ENCODE data around the gene FGF19. TPM values are rescaled to one million over a fixed set of nuclear protein-coding genes. Genes with fewer than 3 reads are reported as not detected.

The FGF19 gene
- total and polyA plus RNA-seq, 2 donors (not counting 1 experiment from before 2014, with no cell fraction given): not detected

GRCh38 chr11:69654660-69655478, 49.0 kb downstream of the FGF19 start:
- no peak overlapping the region for H3K4me3 Mint-ChIP-seq
- POLR2A ChIA-PET: no interaction called here
- no peak overlapping the region for H2AFZ ChIP-seq (ENCODE audit: insufficient read depth, low read depth, low read length, poor library complexity, severe bottlenecking)
- no peak overlapping the region for H3K4me3 ChIP-seq (ENCODE audit: control extremely low read depth in 1 of 5, extremely low read depth in 1 of 5, insufficient read depth in 1 of 5, low read depth in 2 of 5, low read length in 4 of 5)
- DNase-seq (no peak), ATAC-seq (ENCODE audit: low read depth) (no peak)
- H3K9me3 ChIP-seq (ENCODE audit: control extremely low read depth in 1 of 3, control insufficient read depth in 2 of 3, insufficient read depth in 1 of 3, low read length in 2 of 3): no peaks in the 10 kb centered on the region
- no peaks in the 10 kb centered on the region for H3K79me2 ChIP-seq (ENCODE audit: control insufficient read depth, insufficient read depth, low read length)
- CTCF ChIA-PET: no interaction called here
- H3K27ac ChIP-seq (ENCODE audit: low read length in 2 of 2): no peak overlapping the region
- no peak overlapping the region for H3K4me2 ChIP-seq (replicated peaks; ENCODE audit: low read depth, low read length, poor library complexity, severe bottlenecking)
- no peak for TF ChIP-seq EZH2 (IDR thresholded peaks at IDR 0.05; ENCODE audit: borderline replicate concordance, insufficient read depth, low read depth, low read length, poor library complexity, severe bottlenecking)
- no peak for TF ChIP-seq CTCF (IDR thresholded peaks at IDR 0.05)
- no peaks in the 10 kb centered on the region for H4K20me1 ChIP-seq (ENCODE audit: control insufficient read depth, insufficient read depth, low read length, poor library complexity, severe bottlenecking)
- no peak overlapping the region for H3K27ac Mint-ChIP-seq
- intact Hi-C loops (cut with micrococcal nuclease): no loop called here
- no peaks in the 10 kb centered on the region for H3K4me1 Mint-ChIP-seq
- H3K9ac ChIP-seq (ENCODE audit: low read length): no peak overlapping the region
- no peaks in the 10 kb centered on the region for H3K27me3 ChIP-seq (replicated peaks in 1 of 4; ENCODE audit: control extremely low read depth in 1 of 4, control insufficient read depth in 3 of 4, insufficient read depth in 4 of 4, low read length in 3 of 4)
- peaks cover 0 to 2% of the 10 kb centered on the region in 2 experiments for H3K36me3 ChIP-seq (replicated peaks in 1 of 2; ENCODE audit: control extremely low read depth in 1 of 2, control insufficient read depth in 1 of 2, extremely low read depth in 1 of 2, insufficient read depth in 2 of 2, low read length in 1 of 2)
- no peaks in the 10 kb centered on the region for H3K4me1 ChIP-seq (ENCODE audit: control insufficient read depth in 2 of 2, insufficient read depth in 2 of 2, low read length in 2 of 2)
- no peaks in the 10 kb centered on the region for H3K9me3 Mint-ChIP-seq (ENCODE audit: insufficient read depth)
- no peaks in the 10 kb centered on the region for H3K27me3 Mint-ChIP-seq
- 93% methylated on average over 24 of the region's 27 CpGs for WGBS (ENCODE audit: insufficient coverage)

GRCh38 chr11:69654001-69654659, 49.7 kb downstream of the FGF19 start:
- WGBS (ENCODE audit: insufficient coverage): 95% methylated on average over 34 of the region's 38 CpGs
- intact Hi-C loops (cut with micrococcal nuclease): no loop called here
- no peaks in the 10 kb centered on the region for H3K9me3 Mint-ChIP-seq (ENCODE audit: insufficient read depth)
- no peaks in the 10 kb centered on the region for H3K27me3 ChIP-seq (replicated peaks in 1 of 4; ENCODE audit: control extremely low read depth in 1 of 4, control insufficient read depth in 3 of 4, insufficient read depth in 4 of 4, low read length in 3 of 4)
- no peaks in the 10 kb centered on the region for H3K9me3 ChIP-seq (ENCODE audit: control extremely low read depth in 1 of 3, control insufficient read depth in 2 of 3, insufficient read depth in 1 of 3, low read length in 2 of 3)
- peaks cover 0 to 2% of the 10 kb centered on the region in 2 experiments for H3K36me3 ChIP-seq (replicated peaks in 1 of 2; ENCODE audit: control extremely low read depth in 1 of 2, control insufficient read depth in 1 of 2, extremely low read depth in 1 of 2, insufficient read depth in 2 of 2, low read length in 1 of 2)
- no peak for TF ChIP-seq CTCF (IDR thresholded peaks at IDR 0.05)
- no peak for TF ChIP-seq EZH2 (IDR thresholded peaks at IDR 0.05; ENCODE audit: borderline replicate concordance, insufficient read depth, low read depth, low read length, poor library complexity, severe bottlenecking)
- no peak for DNase-seq
- no peak overlapping the region for H3K4me3 Mint-ChIP-seq
- H2AFZ ChIP-seq (ENCODE audit: insufficient read depth, low read depth, low read length, poor library complexity, severe bottlenecking): no peak overlapping the region
- CTCF ChIA-PET: no interaction called here
- H3K4me3 ChIP-seq (ENCODE audit: control extremely low read depth in 1 of 5, extremely low read depth in 1 of 5, insufficient read depth in 1 of 5, low read depth in 2 of 5, low read length in 4 of 5): no peak overlapping the region
- H3K4me2 ChIP-seq (replicated peaks; ENCODE audit: low read depth, low read length, poor library complexity, severe bottlenecking): no peak overlapping the region
- no peak overlapping the region for H3K27ac Mint-ChIP-seq
- H4K20me1 ChIP-seq (ENCODE audit: control insufficient read depth, insufficient read depth, low read length, poor library complexity, severe bottlenecking): peaks cover 5% of the 10 kb centered on the region
- no peak overlapping the region for H3K9ac ChIP-seq (ENCODE audit: low read length)
- H3K27ac ChIP-seq (ENCODE audit: low read length in 2 of 2): no peak overlapping the region
- ATAC-seq (ENCODE audit: low read depth): no peak
- no peaks in the 10 kb centered on the region for H3K4me1 ChIP-seq (ENCODE audit: control insufficient read depth in 2 of 2, insufficient read depth in 2 of 2, low read length in 2 of 2)
- no peaks in the 10 kb centered on the region for H3K27me3 Mint-ChIP-seq
- H3K79me2 ChIP-seq (ENCODE audit: control insufficient read depth, insufficient read depth, low read length): no peaks in the 10 kb centered on the region
- H3K4me1 Mint-ChIP-seq: no peaks in the 10 kb centered on the region
- POLR2A ChIA-PET: no interaction called here
